GM19455 (cell line): ENCODE measurements around the gene TACR2.
"Not testable (repeated sequence)": the region's sequence is repeated elsewhere in the genome, so short reads cannot be mapped to it uniquely, and the experiment has no call there.

Experiments
- ATAC-seq: cut with Tn5 transposase; IDR thresholded peaks from one replicate; pipeline ENCODE4 v1.9.1; 2021; ENCODE audit not compliant: unreplicated experiment

The TACR2 gene

DNA sequence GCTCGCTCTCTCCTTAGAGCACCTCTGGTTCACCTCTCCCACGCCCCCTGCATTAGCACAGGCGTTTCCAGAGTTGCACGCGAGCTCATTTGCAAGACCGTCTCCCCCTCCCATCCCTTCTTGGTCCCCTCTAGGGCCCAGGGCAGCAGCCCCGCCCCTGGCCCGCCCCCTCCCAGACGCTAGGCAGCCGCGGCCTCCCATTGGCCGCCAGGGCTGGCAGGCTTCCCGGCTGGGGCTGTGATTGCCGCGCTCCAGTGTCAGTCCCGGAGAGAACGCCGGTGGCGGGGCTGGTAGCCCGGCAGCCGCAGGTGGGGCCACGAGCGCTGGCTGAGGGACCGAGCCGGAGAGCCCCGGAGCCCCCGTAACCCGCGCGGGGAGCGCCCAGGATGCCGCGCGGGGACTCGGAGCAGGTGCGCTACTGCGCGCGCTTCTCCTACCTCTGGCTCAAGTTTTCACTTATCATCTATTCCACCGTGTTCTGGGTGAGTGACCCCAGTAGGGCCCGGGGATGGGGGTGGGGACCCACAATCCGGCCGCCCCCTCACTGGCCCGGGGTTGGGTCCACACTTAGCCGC lies 34.6 kb upstream of the TACR2 start, which contains the start of gene TSPAN15:
TSPAN15 (plus strand) TSS at position 257 of the 575 bp plus-strand sequence; CDS start at position 387, 130 bp downstream.
- ATAC-seq: peak; percentile 83

DNA sequence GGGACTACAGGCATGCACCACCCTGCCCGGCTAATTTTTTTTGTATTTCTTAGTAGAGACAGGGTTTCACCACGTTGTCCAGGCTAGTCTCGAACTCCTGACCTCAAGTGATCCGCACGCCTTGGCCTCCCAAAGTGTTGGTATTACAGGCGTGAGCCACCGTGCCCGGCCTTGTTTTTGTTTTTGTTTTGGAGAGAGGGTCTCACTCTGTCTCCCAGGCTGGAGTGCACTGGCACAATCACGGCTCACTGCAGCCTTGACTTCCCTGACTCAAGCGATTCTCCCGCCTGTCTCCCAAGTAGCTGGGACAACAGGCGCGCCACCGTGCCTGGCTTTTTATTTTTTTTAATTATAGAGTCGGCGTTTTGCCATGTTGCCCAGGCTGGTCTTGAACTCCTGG lies 33.7 kb upstream of the TACR2 start:
- not testable (repeated sequence) for ATAC-seq

DNA sequence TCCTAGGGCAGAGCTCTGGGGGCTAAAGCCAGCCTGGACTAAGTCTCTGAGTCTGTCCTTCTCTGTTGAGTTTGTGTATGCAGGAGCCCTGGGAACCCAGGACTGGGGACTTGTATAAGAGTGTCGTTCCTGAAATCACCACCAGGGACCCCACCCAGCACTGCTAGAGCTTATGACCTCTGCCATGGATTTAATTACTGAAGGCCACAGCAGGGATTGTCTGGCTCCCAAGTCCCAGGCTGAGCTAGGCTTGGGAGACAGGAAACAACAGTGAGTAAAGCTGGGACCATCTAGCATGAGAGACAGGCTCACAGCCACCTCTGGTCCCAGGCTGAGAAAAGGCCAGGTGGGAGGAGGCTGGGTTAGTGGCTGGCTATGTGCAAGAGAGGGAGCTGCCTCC lies 33.1 kb upstream of the TACR2 start:
- ATAC-seq: no peak

DNA sequence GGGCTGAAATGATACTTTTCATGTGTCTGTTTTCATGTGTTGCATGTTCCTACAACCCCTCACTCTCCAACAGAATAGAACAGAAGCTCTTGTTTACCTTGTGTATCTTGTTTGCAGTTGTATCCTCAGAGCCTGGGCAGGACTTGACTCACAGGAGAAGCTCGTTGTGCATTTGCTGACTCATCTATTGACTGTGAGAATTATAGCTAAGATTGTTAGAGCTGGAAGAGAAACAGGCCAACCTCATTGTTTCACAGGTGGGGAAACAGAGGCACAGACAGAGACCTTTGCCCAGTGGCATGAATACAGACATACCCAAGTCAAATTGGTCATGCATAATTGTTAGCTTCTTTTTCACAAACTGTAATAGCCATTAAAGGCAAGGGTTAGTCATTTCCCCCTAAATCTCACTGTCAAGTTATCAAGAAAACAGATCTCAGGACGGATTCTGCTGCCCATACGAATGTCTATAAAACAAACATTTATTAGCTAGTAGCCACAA lies 30.0 kb upstream of the TACR2 start:
- ATAC-seq: no peak

DNA sequence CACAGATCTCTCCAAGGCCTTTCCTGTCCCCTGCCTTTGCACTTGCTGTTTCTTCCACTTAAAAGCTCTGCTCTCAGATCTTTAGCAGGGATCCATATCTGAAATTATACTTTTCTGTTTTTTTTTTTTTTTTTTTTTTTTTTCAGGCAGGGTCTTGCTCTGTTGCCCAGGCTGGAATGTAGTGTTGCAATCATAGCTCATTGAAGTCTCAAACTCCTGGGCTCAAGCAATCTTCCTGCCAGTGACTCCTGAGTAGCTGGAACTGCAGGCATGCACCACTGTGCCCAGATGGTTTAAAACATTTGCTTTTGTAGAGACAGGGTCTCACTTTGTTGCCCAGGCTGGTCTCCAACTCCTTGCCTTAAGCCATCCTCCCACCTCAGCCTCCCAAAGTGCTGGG lies 29.5 kb upstream of the TACR2 start:
- ATAC-seq: no peak

DNA sequence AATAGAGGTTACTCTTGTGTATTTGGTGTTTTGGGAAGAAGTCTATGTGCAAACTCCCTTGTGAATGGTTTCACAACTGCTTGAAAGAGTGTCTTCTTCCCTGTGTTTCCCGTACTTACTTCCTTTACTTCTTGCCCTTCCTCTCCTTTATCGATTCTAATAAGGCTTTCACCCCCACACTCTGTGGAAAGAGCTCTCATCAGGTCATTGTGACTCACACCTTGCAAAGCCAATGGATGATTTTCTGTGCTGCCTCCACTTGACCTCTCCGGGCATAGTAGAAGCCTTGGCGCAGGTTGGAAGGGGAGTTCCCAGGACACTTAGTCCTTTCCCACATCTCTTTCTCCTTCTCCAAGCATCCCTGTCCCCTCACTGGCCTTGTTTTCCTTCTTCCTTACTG lies 28.3 kb upstream of the TACR2 start:
- ATAC-seq: no peak

- ATAC-seq: no peak
These were observed 26.6 kb upstream of the TACR2 start for GRCh38 chr10:69443354-69443753.

DNA sequence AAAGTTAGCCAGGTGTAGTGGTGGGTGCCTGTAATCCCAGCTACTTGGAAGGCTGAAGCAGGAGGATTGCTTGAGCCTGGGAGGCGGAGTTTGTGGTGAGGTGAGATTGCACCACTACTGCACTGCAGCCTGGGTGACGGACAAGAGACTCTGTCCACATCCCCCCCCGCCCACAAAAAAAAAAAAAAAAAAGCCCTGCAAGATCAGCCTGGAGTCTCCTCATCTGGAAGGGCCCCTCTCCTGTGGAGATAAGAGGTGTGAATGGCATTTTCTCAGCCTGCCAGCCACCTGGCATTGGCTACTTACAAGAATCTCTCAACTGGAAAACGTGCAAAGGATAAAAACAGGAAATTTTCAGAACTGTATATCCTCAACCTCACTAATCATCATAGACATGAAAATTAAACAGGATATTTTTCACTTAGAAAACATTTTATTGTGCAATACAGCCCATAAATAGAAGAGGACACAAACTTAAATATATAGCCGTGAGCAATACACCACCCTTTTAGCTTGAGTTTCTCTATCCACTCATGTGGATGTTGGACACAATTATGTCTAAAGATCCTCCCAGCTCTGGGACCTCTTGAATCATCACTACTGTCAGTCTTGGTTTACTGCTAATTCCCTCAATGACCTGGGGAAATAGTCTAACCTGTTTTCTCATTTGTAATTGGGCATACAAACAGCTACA lies 23.2 kb upstream of the TACR2 start:
- no peak for ATAC-seq

GRCh38 chr10:69439350-69439739 lies 22.6 kb upstream of the TACR2 start:
- ATAC-seq: no peak

GRCh38 chr10:69438536-69439349 lies 22.0 kb upstream of the TACR2 start:
- no peak for ATAC-seq

GRCh38 chr10:69437321-69438259 lies 20.9 kb upstream of the TACR2 start:
- ATAC-seq: no peak

DNA sequence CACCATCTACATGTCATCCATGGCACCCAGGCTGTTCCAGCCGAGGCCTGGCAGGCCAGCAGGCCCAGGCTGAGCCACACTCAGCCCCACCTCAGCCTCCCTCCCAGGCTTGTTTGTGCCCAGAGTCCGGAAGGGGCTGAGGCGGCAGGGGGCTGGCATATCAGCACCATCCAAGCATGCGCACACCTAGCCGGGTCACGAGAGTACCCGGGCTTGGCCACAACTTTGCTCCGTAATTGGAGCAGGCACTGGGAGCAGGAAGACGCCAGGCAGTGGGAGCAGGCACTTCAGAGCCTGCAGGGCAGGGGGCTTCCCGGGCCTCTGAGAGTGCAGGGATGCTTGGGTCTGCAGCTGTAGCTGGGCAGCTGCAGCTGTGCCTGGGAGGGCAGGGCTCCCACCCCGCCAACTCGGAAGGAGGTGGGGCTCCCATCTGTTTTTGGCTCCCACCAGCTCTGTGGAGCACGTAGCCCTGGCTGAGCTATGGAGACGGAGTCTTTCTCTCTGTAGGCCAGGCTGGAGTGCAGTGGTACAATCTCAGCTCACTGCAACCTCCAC lies 19.3 kb upstream of the TACR2 start:
- ATAC-seq: no peak

- no peak for ATAC-seq
These were observed 18.2 kb upstream of the TACR2 start for GRCh38 chr10:69434926-69435325.

- ATAC-seq: no peak
These were observed 17.5 kb upstream of the TACR2 start for GRCh38 chr10:69434169-69434568.

GRCh38 chr10:69428165-69428564 lies 11.4 kb upstream of the TACR2 start:
- no peak for ATAC-seq

DNA sequence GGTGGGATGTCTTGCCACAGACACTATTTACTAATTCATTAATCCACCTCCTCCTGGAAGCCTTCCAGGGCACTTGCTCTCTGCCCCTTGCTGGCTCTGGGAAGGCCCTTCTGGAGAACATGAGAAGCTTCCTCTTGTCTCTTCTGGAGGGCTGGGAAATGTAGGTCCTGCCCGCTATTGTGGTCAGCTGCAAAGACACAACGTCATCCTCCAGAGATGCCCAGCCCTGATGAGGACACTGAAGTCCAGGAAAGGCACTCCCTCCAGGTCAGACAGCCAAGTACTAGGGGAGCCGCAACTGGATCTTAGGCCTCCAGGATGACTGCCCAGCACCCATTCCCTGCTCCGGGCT lies 9.6 kb upstream of the TACR2 start:
- no peak for ATAC-seq

GRCh38 chr10:69425511-69426298 lies 9.0 kb upstream of the TACR2 start:
- no peak for ATAC-seq

- ATAC-seq: no peak
These were observed 8.3 kb upstream of the TACR2 start for GRCh38 chr10:69425041-69425440.

DNA sequence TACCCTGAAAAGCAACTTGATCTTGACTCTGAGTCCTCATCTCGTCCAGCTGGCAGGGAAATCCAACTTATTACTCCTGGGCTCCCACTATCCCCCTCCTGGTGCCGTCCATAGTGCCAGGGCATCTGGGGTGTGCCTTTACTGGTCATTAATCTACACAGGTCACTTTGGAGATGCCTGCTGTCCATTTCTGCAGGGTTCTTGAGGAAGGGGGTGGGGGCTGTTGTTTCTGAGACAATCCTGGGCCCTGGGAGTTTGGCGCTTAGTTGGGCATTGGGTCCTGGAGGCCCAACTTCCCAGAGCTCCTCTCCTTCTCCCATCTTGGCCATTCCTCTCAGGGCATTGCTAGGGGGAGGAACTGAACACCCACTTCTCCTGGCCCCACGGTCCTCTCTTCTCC lies 6.0 kb upstream of the TACR2 start:
- ATAC-seq: no peak
